Activated naive CD8-positive, alpha-beta T cell treated with anti-CD3 and anti-CD28 coated beads, Interleukin-2, amount 50 U/mL, for 16 hours (primary cell): ENCODE data around the gene RASL10B.
"Not testable (repeated sequence)": the region's sequence is repeated elsewhere in the genome, so short reads cannot be mapped to it uniquely, and the experiment has no call there.

Experiments used
- DNase-seq: peaks from one replicate; pipeline ENCODE4 v3.0.0-alpha.2; 2020; ENCODE audit warnings: low read depth, low spot score

The RASL10B gene

GRCh38 chr17:35731239-35731916, at the start of gene RASL10B:
TSS of gene RASL10B (plus strand) at chr17:35731639. CDS start at chr17:35735185, 3,546 bp downstream.
- DNase-seq = no peak

DNA sequence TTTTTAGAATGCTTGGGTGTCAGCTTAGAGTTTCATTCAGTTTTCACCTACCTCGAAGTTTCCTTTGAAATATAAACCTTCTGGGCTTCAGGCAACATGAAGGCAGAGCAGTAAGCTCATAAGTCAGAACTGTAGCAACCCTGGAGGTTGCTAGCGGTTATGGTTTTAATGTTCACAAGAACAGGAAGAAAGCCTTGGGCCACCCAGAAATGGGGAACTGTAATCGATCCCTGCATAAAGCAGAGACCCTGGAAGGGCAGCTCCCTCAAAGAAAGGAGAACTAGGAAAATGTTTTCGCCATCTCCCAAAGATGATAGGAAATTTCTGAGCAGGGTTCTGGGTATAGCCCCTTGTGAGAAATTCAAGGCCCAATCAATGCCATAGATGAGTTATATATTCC, 47.8 kb upstream of the RASL10B start:
- no peak for DNase-seq

- no peak for DNase-seq
These were observed 47.2 kb upstream of the RASL10B start for GRCh38 chr17:35684055-35684802.

GRCh38 chr17:35692512-35693210, 38.8 kb upstream of the RASL10B start:
- DNase-seq = no peak

DNA sequence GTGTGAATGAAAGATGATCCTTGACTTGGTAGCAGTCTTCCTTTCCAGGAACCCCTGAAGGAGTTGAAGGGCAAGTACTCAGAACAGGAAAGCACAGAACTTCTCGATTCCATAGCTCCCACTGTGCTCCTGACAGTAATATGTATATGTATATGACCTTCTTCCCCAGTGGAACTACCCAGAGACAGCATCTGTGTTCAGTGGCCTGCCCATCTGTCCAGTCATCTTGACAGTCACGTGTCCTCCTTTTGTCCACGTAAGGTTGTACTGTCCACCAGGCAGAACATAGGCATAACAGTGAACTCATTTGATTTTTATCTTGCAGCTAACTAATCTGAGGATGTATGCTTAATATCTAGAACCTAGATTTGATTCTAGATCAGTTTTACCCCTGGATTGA, 37.8 kb upstream of the RASL10B start:
- DNase-seq = no peak

DNA sequence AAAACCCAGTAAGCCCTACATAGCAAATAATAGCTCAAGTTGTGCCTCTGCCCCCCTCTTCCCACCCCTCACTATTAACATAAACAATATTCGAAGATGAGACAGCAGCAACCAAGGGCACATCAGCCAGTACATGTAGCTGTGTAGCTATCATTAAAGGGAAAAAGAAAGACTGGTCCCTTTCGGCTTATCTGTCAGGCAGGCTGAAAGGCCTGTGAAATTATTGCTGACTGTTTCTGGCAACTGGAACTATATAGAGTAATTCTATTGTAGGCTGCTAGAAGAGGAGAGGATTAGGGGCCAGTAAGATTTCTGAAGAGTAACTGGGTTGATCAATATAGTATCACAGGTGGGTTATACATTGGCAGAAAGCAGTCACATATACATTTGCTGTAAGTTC, 36.5 kb upstream of the RASL10B start:
- DNase-seq = no peak

DNA sequence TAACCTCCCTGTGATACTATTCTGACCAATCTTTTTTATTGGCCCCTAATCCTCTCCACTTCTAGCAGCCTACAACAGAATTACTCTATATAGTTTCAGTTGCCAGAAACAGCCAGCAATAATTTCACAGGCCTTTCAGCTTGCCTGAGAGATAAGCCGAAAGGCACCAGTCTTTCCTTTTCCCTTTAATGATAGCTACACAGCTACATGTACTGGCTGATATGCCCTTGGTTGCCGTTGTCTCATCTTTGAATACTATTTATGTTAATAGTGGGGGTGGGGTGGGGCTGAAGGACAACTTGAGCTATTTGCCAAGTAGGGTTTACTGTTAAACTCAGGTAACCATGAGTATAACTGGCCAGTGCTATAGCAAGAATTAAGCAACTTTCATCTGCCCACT, 35.8 kb upstream of the RASL10B start:
- no peak for DNase-seq

- no peak for DNase-seq
These were observed 32.6 kb upstream of the RASL10B start for GRCh38 chr17:35698800-35699199.

GRCh38 chr17:35700150-35700549, 31.3 kb upstream of the RASL10B start:
- DNase-seq = no peak

- DNase-seq = no peak
These were observed 29.9 kb upstream of the RASL10B start for GRCh38 chr17:35701491-35701890.

GRCh38 chr17:35703308-35703707, 28.1 kb upstream of the RASL10B start:
- DNase-seq = not testable (repeated sequence)

DNA sequence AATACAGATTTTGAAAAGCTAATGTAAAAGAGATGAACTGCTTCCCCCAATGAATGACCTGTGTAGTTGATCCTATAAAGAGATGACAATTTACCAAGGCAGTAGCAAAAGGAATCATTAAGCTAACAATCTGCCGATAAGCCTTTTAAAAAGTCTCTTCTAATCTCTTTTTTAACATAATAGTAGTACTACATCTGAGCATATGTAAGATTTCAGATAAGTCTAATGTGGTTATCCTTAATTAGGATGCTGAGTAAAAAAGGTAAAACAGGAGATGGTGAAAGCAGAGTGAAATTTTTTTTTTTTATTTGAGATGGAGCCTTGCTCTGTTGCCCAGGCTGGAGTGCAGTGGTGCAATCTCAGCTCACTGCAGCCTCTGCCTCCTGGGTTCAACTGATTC, 26.2 kb upstream of the RASL10B start:
- no peak for DNase-seq

DNA sequence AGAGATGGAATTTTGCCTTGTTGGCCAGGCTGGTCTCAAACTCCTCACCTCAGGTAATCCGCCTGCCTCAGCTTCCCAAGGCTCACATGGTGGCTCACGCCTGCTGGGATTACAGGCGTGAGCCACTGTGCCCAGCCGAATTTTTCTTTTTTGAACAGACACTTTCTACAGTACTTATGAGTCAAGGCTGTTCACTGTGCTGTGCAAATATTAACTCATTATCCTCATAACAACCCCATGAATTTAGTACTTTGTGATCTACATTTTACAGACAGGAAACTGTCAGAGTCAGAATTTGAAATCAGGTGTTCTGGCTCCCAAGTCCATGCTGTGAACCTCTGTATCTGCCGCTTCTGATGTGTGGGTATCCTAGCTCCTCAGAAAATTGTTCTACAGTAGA, 25.7 kb upstream of the RASL10B start:
- DNase-seq = no peak

- DNase-seq = no peak
These were observed 23.3 kb upstream of the RASL10B start for GRCh38 chr17:35708149-35708548.

DNA sequence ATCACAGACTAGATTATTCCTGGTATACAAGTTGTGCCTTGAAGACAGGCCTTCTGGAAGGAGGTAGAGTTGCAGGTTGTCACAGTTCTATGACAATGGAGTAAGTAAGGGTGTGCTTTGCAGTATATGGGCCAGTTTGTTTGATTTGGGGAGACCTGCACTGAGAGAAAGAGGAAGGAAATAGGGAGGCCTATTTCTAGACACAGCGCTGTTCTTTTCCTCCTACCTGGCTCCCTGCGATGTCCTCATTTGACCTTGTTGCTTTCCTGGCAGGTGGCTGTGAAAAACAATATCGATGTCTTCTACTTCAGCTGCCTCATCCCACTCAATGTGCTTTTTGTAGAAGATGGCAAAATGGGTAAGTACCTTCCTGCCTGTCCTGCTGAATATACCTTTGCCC, 22.5 kb upstream of the RASL10B start:
- DNase-seq = no peak

GRCh38 chr17:35709874-35710273, 21.6 kb upstream of the RASL10B start:
- no peak for DNase-seq

DNA sequence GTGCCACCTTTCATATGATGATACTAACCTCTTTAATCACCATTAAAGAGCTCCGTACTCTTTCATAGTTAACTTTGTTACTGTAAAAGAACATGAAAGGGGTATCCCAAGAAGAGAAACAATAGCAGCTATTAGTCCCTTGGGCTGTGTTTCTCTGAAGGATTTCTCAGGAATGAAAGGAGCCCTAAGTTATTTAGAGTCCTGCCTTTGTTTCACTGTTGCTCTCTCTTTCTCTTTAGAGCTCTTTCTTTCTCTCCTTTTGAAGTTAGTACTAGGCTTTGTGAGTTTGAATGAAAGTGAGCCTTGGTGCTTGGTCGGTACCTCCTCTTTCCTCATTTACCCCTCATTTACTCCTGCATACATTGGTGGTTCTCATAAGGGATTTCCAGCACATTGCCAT, 20.5 kb upstream of the RASL10B start:
- no peak for DNase-seq

GRCh38 chr17:35713069-35713728, 18.2 kb upstream of the RASL10B start:
- no peak for DNase-seq

GRCh38 chr17:35714988-35715387, 16.5 kb upstream of the RASL10B start:
- no peak for DNase-seq

DNA sequence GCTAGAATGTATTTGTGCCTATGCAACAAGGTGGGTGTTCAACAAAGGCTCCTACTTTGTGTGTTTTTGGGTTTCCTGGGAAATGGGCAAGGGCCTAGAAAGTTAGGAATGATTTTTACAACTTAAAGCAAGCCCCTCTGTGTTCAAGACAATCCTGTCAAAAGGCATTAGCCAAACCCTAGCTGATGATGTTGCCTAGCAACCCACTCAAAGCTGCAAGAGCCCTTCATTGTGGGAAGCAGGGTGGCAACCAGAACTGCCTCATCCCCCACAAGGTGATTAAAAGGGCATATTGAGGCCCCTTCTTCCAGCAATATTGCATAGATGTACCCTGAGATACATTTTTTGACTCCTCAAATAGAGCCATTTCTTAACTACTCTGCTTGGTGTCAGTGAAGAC, 16.0 kb upstream of the RASL10B start:
- no peak for DNase-seq

GRCh38 chr17:35716173-35716572, 15.3 kb upstream of the RASL10B start:
- no peak for DNase-seq

GRCh38 chr17:35716897-35717465, 14.5 kb upstream of the RASL10B start:
- no peak for DNase-seq
